ENCODE measurements around the gene MRPS9. TPM values are rescaled to one million over a fixed set of nuclear protein-coding genes. Genes with fewer than 3 reads are reported as not detected.

Gene MRPS9
- total RNA-seq, 1 donor = 17.7 TPM

DNA sequence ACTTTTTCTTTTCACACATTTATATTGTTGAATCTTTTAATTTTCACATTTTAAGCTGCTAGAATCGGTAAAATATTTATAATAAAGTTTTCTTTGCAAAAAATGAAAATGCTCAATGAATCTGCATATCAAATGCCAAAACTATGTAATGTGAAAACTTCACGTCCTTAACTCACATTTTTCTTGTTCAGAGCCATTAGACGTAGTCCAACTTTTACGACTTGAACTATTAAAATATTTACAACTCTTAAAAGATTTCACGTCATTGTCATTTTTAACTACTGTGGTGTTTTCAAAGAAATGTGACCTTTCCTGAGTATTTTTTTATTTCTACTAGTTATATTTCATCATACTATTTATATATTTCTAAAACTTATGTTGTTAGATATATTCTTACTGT, 54.9 kb downstream of the MRPS9 start:
- no peaks in the 10 kb centered on the region for H4K20me1 ChIP-seq (ENCODE audit: insufficient read depth, low read length)
- no peak overlapping the region for H2AFZ ChIP-seq (ENCODE audit: low read length)
- no peak for DNase-seq (ENCODE audit: insufficient read length, low spot score, missing footprints)
- H3K4me3 ChIP-seq (ENCODE audit: insufficient read depth, low read length) = no peak overlapping the region
- peaks cover 12% of the 10 kb centered on the region for H3K36me3 ChIP-seq (ENCODE audit: insufficient read depth, low read length)
- TF ChIP-seq, protein P1, sequence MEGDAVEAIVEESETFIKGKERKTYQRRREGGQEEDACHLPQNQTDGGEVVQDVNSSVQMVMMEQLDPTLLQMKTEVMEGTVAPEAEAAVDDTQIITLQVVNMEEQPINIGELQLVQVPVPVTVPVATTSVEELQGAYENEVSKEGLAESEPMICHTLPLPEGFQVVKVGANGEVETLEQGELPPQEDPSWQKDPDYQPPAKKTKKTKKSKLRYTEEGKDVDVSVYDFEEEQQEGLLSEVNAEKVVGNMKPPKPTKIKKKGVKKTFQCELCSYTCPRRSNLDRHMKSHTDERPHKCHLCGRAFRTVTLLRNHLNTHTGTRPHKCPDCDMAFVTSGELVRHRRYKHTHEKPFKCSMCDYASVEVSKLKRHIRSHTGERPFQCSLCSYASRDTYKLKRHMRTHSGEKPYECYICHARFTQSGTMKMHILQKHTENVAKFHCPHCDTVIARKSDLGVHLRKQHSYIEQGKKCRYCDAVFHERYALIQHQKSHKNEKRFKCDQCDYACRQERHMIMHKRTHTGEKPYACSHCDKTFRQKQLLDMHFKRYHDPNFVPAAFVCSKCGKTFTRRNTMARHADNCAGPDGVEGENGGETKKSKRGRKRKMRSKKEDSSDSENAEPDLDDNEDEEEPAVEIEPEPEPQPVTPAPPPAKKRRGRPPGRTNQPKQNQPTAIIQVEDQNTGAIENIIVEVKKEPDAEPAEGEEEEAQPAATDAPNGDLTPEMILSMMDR (IDR thresholded peaks at IDR 0.05; ENCODE audit: extremely low read depth, low read depth, low read length) = no peak
- H3K27ac ChIP-seq (ENCODE audit: low read depth, low read length) = no peak overlapping the region
- no peaks in the 10 kb centered on the region for H3K27me3 ChIP-seq (ENCODE audit: insufficient read depth, low read length)
- no peak overlapping the region for H3K4me2 ChIP-seq (ENCODE audit: insufficient read depth, low read length)
- H3K4me1 ChIP-seq (ENCODE audit: insufficient read depth, low read length) = no peaks in the 10 kb centered on the region
- H3K9me3 ChIP-seq (ENCODE audit: low read depth, low read length) = no peaks in the 10 kb centered on the region
- H3K79me2 ChIP-seq (ENCODE audit: insufficient read depth, low read length) = no peaks in the 10 kb centered on the region

DNA sequence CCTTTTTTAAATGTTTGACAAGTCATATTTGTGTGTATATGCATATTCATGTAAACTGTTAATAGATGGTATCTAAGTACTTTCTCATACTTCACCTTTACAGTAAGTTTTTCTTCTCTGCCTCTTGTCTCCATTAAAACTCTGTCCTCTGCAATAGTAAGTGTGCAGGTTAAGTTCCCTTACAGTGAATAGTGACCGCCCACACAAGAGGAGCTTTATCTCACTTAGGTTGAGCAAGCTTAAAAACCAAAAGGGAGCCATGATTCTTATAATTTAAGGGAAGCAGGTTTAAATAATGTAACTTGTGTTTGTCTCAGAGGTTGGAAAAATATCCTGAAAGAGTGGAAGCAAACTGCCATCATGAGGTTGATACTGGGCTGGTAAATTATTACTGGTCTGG, 61.3 kb downstream of the MRPS9 start:
- no peaks in the 10 kb centered on the region for H3K27me3 ChIP-seq (ENCODE audit: insufficient read depth, low read length)
- peaks cover 10% of the 10 kb centered on the region for H3K4me1 ChIP-seq (ENCODE audit: insufficient read depth, low read length)
- H3K4me2 ChIP-seq (ENCODE audit: insufficient read depth, low read length) = no peak overlapping the region
- H2AFZ ChIP-seq (ENCODE audit: low read length) = no peak overlapping the region
- H3K4me3 ChIP-seq (ENCODE audit: insufficient read depth, low read length) = no peak overlapping the region
- H4K20me1 ChIP-seq (ENCODE audit: insufficient read depth, low read length) = no peaks in the 10 kb centered on the region
- no peaks in the 10 kb centered on the region for H3K79me2 ChIP-seq (ENCODE audit: insufficient read depth, low read length)
- no peaks in the 10 kb centered on the region for H3K9me3 ChIP-seq (ENCODE audit: low read depth, low read length)
- TF ChIP-seq, protein P1 (IDR thresholded peaks at IDR 0.05; ENCODE audit: extremely low read depth, low read depth, low read length) = no peak
- DNase-seq (ENCODE audit: insufficient read length, low spot score, missing footprints) = peak; percentile 35
- peaks cover 7% of the 10 kb centered on the region for H3K36me3 ChIP-seq (ENCODE audit: insufficient read depth, low read length)
- no peak overlapping the region for H3K27ac ChIP-seq (ENCODE audit: low read depth, low read length)

DNA sequence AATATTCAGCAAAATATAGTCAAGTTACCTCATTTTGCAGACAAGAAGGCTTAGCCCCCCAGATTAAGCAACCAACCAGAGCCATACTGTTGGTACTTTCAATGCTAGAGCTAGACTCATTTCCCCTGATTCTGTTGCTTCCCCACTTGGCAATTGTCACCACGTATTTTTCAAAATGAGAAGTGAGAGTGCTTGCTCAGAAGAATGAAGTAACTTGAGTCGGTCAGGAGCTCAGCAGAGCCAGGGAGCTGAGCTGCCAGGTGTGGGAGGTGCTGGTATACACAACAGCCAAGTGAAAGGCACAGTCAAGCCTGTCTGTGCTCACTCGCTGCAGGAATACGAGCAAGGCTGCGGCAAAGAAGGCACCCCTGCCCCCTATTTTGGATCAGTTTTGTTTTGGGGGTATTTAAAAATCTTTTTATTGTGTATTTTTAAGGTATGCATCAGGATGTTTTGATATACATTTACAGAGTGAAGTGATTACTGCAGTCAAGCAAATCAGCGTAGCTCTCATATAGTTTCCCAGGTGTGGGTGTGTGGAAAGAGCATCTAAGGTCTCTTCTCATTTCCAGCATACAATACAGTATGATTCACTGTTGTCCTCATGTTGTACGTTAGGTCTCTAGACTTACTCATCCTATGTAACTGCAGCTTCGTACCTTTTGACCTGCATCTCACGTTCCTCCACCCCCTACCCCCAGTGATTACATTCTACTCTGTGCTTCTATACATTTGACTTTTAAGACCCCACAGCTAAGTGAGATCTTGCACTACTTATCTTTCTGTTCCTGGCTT, 62.4 kb downstream of the MRPS9 start:
- no peak overlapping the region for H3K4me3 ChIP-seq (ENCODE audit: insufficient read depth, low read length)
- H4K20me1 ChIP-seq (ENCODE audit: insufficient read depth, low read length) = no peaks in the 10 kb centered on the region
- peaks cover 10% of the 10 kb centered on the region for H3K4me1 ChIP-seq (ENCODE audit: insufficient read depth, low read length)
- no peak overlapping the region for H3K4me2 ChIP-seq (ENCODE audit: insufficient read depth, low read length)
- no peak for DNase-seq (ENCODE audit: insufficient read length, low spot score, missing footprints)
- TF ChIP-seq, protein P1 (IDR thresholded peaks at IDR 0.05; ENCODE audit: extremely low read depth, low read depth, low read length) = no peak
- H3K79me2 ChIP-seq (ENCODE audit: insufficient read depth, low read length) = no peaks in the 10 kb centered on the region
- H3K27ac ChIP-seq (ENCODE audit: low read depth, low read length) = no peak overlapping the region
- no peak overlapping the region for H2AFZ ChIP-seq (ENCODE audit: low read length)
- no peaks in the 10 kb centered on the region for H3K9me3 ChIP-seq (ENCODE audit: low read depth, low read length)
- no peaks in the 10 kb centered on the region for H3K27me3 ChIP-seq (ENCODE audit: insufficient read depth, low read length)
- peaks cover 7% of the 10 kb centered on the region for H3K36me3 ChIP-seq (ENCODE audit: insufficient read depth, low read length)

DNA sequence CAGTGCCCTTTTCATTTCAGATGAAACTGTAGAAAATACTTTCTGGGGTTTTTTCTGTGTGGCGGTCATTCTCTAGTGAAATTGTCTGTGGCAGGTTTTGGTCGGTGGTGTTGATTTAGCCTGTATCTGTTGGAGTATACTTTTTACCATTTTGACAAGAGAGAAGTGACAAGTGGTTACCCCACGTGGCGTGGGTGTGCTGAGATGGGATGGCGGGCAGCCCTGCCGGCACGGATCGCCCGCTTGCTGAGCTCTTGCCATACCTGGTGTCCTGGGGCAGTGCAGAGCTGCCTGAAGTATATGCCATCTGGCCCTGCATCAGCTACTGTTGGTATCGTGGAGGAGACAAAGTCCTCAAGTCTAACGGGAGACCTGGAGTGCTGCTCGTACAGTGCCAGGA, 64.1 kb downstream of the MRPS9 start:
- Histone ChIP-seq H4K20me1 (ENCODE audit: insufficient read depth, low read length) (no peaks in the 10 kb centered on the region), H3K79me2 (ENCODE audit: insufficient read depth, low read length) (no peaks in the 10 kb centered on the region), H3K36me3 (ENCODE audit: insufficient read depth, low read length) (peaks cover 6% of the 10 kb centered on the region), H3K4me1 (ENCODE audit: insufficient read depth, low read length) (peaks cover 10% of the 10 kb centered on the region), H3K4me2 (ENCODE audit: insufficient read depth, low read length) (no peak overlapping the region), H3K27ac (ENCODE audit: low read depth, low read length) (no peak overlapping the region), H2AFZ (ENCODE audit: low read length) (no peak overlapping the region), H3K9me3 (ENCODE audit: low read depth, low read length) (no peaks in the 10 kb centered on the region), H3K27me3 (ENCODE audit: insufficient read depth, low read length) (no peaks in the 10 kb centered on the region), H3K4me3 (ENCODE audit: insufficient read depth, low read length) (no peak overlapping the region)
- TF ChIP-seq, protein P1 (IDR thresholded peaks at IDR 0.05; ENCODE audit: extremely low read depth, low read depth, low read length) = no peak
- DNase-seq (ENCODE audit: insufficient read length, low spot score, missing footprints) = no peak

Data from osteoblast (primary cell).